Liver (tissue), 9 donors: ENCODE results near the gene GRIN3B. TPM values are rescaled to one million over a fixed set of nuclear protein-coding genes. Genes with fewer than 3 reads are reported as not detected.

Experiments
- DNase-seq: peaks from one replicate; pipeline ENCODE4 v3.0.0-alpha.2; 2017; ENCODE audit warnings: low spot score
- H3K27ac ChIP-seq, 2 donors: one replicate each; pipeline ENCODE4 v1.7.0; 2013; ENCODE audit warnings: inconsistent platforms in 2 of 2, low read length in 2 of 2, control low read depth in 1 of 2, low read depth in 1 of 2, mild to moderate bottlenecking in 1 of 2
- H3K27me3 ChIP-seq, 4 donors: one replicate each; pipeline versions ENCODE4 v1.6.1 to v1.7.0; 2013; ENCODE audit warnings: low read length in 3 of 4, inconsistent platforms in 1 of 4, mild to moderate bottlenecking in 1 of 4, moderate library complexity in 1 of 4; ENCODE audit not compliant: control insufficient read depth in 4 of 4, insufficient read depth in 4 of 4
- H3K36me3 ChIP-seq, 4 donors: one replicate each; pipeline versions ENCODE4 v1.6.1 to v1.7.0; 2013; ENCODE audit warnings: low read length in 3 of 4, mild to moderate bottlenecking in 3 of 4, low read depth in 1 of 4, moderate library complexity in 1 of 4; ENCODE audit not compliant: control insufficient read depth in 4 of 4, insufficient read depth in 3 of 4
- H3K4me1 ChIP-seq, 4 donors: one replicate each; pipeline versions ENCODE4 v1.6.1 to v1.7.0; 2013; ENCODE audit warnings: low read length in 3 of 4, mild to moderate bottlenecking in 3 of 4, moderate library complexity in 1 of 4; ENCODE audit not compliant: control insufficient read depth in 4 of 4, insufficient read depth in 4 of 4
- H3K4me3 ChIP-seq, 3 donors: one replicate each; pipeline versions ENCODE4 v1.6.1 to v1.7.0; 2013; ENCODE audit warnings: low read length in 3 of 3, control low read depth in 1 of 3, low read depth in 1 of 3, mild to moderate bottlenecking in 1 of 3
- H3K9ac ChIP-seq, 2 donors: one replicate each; pipeline ENCODE4 v1.7.0; 2013; ENCODE audit warnings: low read length in 2 of 2, mild to moderate bottlenecking in 2 of 2, moderate library complexity in 2 of 2, control low read depth in 1 of 2, low read depth in 1 of 2
- H3K9me3 ChIP-seq, 4 donors: one replicate each; pipeline versions ENCODE4 v1.6.1 to v1.7.0; 2013; ENCODE audit warnings: low read length in 3 of 4; ENCODE audit not compliant: control insufficient read depth in 4 of 4
- EGR1 ChIP-seq, 2 donors: IDR thresholded peaks; 2 replicates each; pipeline ENCODE4 v1.6.1; 2016 to 2018; ENCODE audit warnings: antibody characterized with exemption in 2 of 2, low read depth in 2 of 2
- FOXA1 ChIP-seq: IDR thresholded peaks from 2 replicates; pipeline ENCODE4 v1.6.1; 2016; ENCODE audit warnings: antibody characterized with exemption
- FOXA2 ChIP-seq: IDR thresholded peaks from 2 replicates; pipeline ENCODE4 v1.6.1; 2016; ENCODE audit warnings: antibody characterized with exemption
- GABPA ChIP-seq, 2 donors: IDR thresholded peaks in 1 of 2; conservative IDR thresholded peaks in 1 of 2; 2 replicates each; pipeline ENCODE4 v1.6.1; 2016; ENCODE audit warnings: antibody characterized with exemption in 2 of 2, mild to moderate bottlenecking in 1 of 2, moderate library complexity in 1 of 2
- HNF4A ChIP-seq, 2 donors: conservative IDR thresholded peaks; 2 replicates each; pipeline ENCODE4 v1.6.1; 2016; ENCODE audit warnings: antibody characterized with exemption in 2 of 2, mild to moderate bottlenecking in 2 of 2
- HNF4G ChIP-seq: IDR thresholded peaks from 2 replicates; pipeline ENCODE4 v1.6.1; 2016; ENCODE audit warnings: antibody characterized with exemption
- JUND ChIP-seq, 2 donors: IDR thresholded peaks; 2 replicates each; pipeline ENCODE4 v1.6.1; 2016; ENCODE audit warnings: antibody characterized with exemption in 2 of 2
- NR2F2 ChIP-seq: IDR thresholded peaks from 2 replicates; pipeline ENCODE4 v1.6.1; 2016; ENCODE audit warnings: antibody characterized with exemption
- RAD21 ChIP-seq, 2 donors: IDR thresholded peaks; 2 replicates each; pipeline ENCODE4 v1.6.1; 2016; ENCODE audit warnings: antibody characterized with exemption in 2 of 2, mild to moderate bottlenecking in 2 of 2
- RXRA ChIP-seq, 2 donors: IDR thresholded peaks; 2 replicates each; pipeline ENCODE4 v1.6.1; 2017 to 2018; ENCODE audit warnings: antibody characterized with exemption in 2 of 2, mild to moderate bottlenecking in 1 of 2
- SP1 ChIP-seq: IDR thresholded peaks from 2 replicates; pipeline ENCODE4 v1.6.1; 2018; ENCODE audit warnings: antibody characterized with exemption, mild to moderate bottlenecking
- TAF1 ChIP-seq: conservative IDR thresholded peaks from 2 replicates; pipeline ENCODE4 v1.6.1; 2016; ENCODE audit warnings: antibody characterized with exemption, mild to moderate bottlenecking
- YY1 ChIP-seq: IDR thresholded peaks from 2 replicates; pipeline ENCODE4 v1.6.1; 2016; ENCODE audit warnings: antibody characterized with exemption, mild to moderate bottlenecking
- WGBS: extraction: QIAGEN DNeasy Blood & Tissue Kit; methylation state at CpG from one replicate; pipeline ENCODE4 v1.1.7; 2013; 5-methylcytosine and 5-hydroxymethylcytosine counted together
- polyA plus RNA-seq, 2 donors: library from polyadenylated mRNA; stranded (reverse) in 1 of 2; unstranded in 1 of 2; fragments of 200-250 nt in 1 of 2; fragments of >200 nt in 1 of 2; fragmentation: Nextera tagmentation in 1 of 2; extraction: Ambion mirVana in 1 of 2; gene quantifications; one replicate each; pipeline versions ENCODE4 v1.2.1 to v1.2.3, GENCODE V29; 2013 to 2015
- total RNA-seq, 2 donors: library from RNA; depleted of rRNA; stranded (reverse); fragments of >200 nt; gene quantifications; one replicate each; pipeline ENCODE4 v1.2.3, GENCODE V29; 2014
- TF ChIP-seq, protein P1 (sequence below): IDR thresholded peaks from 2 replicates; pipeline ENCODE4 v1.6.1; 2016; ENCODE audit warnings: antibody characterized with exemption, mild to moderate bottlenecking
- TF ChIP-seq, protein P2 (sequence below): fragments of 150-350 bp; IDR thresholded peaks from 2 replicates; pipeline ENCODE4 v1.5.1; 2017; ENCODE audit warnings: improper control_type of control experiment, low read depth, low read length; ENCODE audit not compliant: missing input control
- TF ChIP-seq, protein P3 (sequence below): IDR thresholded peaks from 2 replicates; pipeline ENCODE4 v1.6.1; 2016; ENCODE audit warnings: antibody characterized with exemption
- TF ChIP-seq, protein P4 (sequence below): IDR thresholded peaks from 2 replicates; pipeline ENCODE4 v1.6.1; 2016; ENCODE audit warnings: antibody characterized with exemption
- TF ChIP-seq, protein P5 (sequence below): IDR thresholded peaks from 2 replicates; pipeline ENCODE4 v1.6.1; 2016; ENCODE audit warnings: antibody characterized with exemption
- donor health status: healthy.
- donor health status: healthy.
- donor health status: healthy.
- donor health status: healthy.
- donor health status: healthy.

Gene GRIN3B
- total and polyA plus RNA-seq, 4 donors, result 0.05 TPM; not detected in 3

DNA sequence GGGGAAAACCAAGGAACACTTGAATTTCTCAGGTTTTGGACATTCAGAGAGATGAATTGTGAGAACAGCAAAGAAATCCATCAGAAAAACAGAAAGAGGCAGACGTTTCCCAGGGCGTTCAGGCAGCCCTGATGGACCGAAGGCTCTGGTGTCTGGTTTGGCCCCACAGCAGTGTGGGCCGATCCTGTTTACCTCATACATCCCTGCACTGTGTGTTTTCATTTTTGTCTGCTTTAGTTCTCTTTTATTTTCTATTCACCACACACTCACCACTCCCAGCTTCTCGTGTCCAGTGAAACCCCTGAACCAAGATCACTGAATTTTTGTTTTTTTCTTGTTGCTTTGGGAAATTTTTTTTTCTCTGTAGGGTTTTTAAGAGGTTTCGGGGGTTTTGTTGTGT is 27.9 kb upstream of the GRIN3B start:
- Histone ChIP-seq H3K4me3 (no peak overlapping the region), H3K9me3 (peaks cover 2 to 5% (median 4%) of the 10 kb centered on the region in 4 donors), H3K4me1 (no peaks in the 10 kb centered on the region), H3K27me3 (no peaks in the 10 kb centered on the region), H3K36me3 (peaks cover 6 to 17% (median 8%) of the 10 kb centered on the region in 4 donors), H3K9ac (no peak overlapping the region), H3K27ac (no peak overlapping the region)
- TF ChIP-seq FOXA1 (no peak), SP1 (no peak), RXRA (IDR thresholded peaks at IDR 0.05) (no peak), RAD21 (IDR thresholded peaks at IDR 0.05) (no peak), GABPA (IDR thresholded peaks at IDR 0.05 in 1 of 2, conservative IDR thresholded peaks at IDR 0.05 in 1 of 2) (no peak), JUND (IDR thresholded peaks at IDR 0.05) (no peak), NR2F2 (no peak), EGR1 (IDR thresholded peaks at IDR 0.05; ENCODE audit: low read depth in 2 of 2) (no peak), FOXA2 (no peak), TAF1 (no peak), HNF4G (no peak), YY1 (no peak), HNF4A (conservative IDR thresholded peaks at IDR 0.05) (no peak)
- TF ChIP-seq, protein P1, sequence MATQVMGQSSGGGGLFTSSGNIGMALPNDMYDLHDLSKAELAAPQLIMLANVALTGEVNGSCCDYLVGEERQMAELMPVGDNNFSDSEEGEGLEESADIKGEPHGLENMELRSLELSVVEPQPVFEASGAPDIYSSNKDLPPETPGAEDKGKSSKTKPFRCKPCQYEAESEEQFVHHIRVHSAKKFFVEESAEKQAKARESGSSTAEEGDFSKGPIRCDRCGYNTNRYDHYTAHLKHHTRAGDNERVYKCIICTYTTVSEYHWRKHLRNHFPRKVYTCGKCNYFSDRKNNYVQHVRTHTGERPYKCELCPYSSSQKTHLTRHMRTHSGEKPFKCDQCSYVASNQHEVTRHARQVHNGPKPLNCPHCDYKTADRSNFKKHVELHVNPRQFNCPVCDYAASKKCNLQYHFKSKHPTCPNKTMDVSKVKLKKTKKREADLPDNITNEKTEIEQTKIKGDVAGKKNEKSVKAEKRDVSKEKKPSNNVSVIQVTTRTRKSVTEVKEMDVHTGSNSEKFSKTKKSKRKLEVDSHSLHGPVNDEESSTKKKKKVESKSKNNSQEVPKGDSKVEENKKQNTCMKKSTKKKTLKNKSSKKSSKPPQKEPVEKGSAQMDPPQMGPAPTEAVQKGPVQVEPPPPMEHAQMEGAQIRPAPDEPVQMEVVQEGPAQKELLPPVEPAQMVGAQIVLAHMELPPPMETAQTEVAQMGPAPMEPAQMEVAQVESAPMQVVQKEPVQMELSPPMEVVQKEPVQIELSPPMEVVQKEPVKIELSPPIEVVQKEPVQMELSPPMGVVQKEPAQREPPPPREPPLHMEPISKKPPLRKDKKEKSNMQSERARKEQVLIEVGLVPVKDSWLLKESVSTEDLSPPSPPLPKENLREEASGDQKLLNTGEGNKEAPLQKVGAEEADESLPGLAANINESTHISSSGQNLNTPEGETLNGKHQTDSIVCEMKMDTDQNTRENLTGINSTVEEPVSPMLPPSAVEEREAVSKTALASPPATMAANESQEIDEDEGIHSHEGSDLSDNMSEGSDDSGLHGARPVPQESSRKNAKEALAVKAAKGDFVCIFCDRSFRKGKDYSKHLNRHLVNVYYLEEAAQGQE, result no peak
- TF ChIP-seq, protein P2, sequence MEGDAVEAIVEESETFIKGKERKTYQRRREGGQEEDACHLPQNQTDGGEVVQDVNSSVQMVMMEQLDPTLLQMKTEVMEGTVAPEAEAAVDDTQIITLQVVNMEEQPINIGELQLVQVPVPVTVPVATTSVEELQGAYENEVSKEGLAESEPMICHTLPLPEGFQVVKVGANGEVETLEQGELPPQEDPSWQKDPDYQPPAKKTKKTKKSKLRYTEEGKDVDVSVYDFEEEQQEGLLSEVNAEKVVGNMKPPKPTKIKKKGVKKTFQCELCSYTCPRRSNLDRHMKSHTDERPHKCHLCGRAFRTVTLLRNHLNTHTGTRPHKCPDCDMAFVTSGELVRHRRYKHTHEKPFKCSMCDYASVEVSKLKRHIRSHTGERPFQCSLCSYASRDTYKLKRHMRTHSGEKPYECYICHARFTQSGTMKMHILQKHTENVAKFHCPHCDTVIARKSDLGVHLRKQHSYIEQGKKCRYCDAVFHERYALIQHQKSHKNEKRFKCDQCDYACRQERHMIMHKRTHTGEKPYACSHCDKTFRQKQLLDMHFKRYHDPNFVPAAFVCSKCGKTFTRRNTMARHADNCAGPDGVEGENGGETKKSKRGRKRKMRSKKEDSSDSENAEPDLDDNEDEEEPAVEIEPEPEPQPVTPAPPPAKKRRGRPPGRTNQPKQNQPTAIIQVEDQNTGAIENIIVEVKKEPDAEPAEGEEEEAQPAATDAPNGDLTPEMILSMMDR, result no peak
- TF ChIP-seq, protein P3, sequence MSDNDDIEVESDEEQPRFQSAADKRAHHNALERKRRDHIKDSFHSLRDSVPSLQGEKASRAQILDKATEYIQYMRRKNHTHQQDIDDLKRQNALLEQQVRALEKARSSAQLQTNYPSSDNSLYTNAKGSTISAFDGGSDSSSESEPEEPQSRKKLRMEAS, result no peak
- TF ChIP-seq, protein P4, sequence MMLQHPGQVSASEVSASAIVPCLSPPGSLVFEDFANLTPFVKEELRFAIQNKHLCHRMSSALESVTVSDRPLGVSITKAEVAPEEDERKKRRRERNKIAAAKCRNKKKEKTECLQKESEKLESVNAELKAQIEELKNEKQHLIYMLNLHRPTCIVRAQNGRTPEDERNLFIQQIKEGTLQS, result no peak
- TF ChIP-seq, protein P5, sequence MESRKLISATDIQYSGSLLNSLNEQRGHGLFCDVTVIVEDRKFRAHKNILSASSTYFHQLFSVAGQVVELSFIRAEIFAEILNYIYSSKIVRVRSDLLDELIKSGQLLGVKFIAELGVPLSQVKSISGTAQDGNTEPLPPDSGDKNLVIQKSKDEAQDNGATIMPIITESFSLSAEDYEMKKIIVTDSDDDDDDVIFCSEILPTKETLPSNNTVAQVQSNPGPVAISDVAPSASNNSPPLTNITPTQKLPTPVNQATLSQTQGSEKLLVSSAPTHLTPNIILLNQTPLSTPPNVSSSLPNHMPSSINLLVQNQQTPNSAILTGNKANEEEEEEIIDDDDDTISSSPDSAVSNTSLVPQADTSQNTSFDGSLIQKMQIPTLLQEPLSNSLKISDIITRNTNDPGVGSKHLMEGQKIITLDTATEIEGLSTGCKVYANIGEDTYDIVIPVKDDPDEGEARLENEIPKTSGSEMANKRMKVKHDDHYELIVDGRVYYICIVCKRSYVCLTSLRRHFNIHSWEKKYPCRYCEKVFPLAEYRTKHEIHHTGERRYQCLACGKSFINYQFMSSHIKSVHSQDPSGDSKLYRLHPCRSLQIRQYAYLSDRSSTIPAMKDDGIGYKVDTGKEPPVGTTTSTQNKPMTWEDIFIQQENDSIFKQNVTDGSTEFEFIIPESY, result no peak
- WGBS, result 99% methylated on average over 6 of the region's 6 CpGs
- no peak for DNase-seq
